Activated CD4-positive, alpha-beta T cell treated with anti-CD3 and anti-CD28 coated beads, Interleukin-2, amount 10 ng/mL, durations not matched to agents 7 days and 5 days (primary cell): ENCODE data around the gene DEGS2. TPM values are rescaled to one million over a fixed set of nuclear protein-coding genes. Genes with fewer than 3 reads are reported as not detected.
"Not testable (repeated sequence)": the region's sequence is repeated elsewhere in the genome, so short reads cannot be mapped to it uniquely, and the experiment has no call there.

ENCODE experiments used
- CTCF ChIA-PET: fragments of 350-600 bp; sonication (Branson Sonifier 250); formaldehyde crosslinking; loops from one replicate; lab custom pipeline; 2021; ENCODE audit warnings: antibody characterized with exemption; lab: Charles Lee
- POLR2A ChIA-PET: fragments of 350-600 bp; sonication (Branson Sonifier 250); formaldehyde crosslinking; loops from one replicate; lab custom pipeline; 2021; ENCODE audit warnings: antibody characterized with exemption; lab: Charles Lee
- DNase-seq: peaks from one replicate; pipeline ENCODE4 v3.0.0-alpha.2; 2020
- H3K27ac Mint-ChIP-seq: one replicate; pipeline ENCODE4 v1.8.0; 2021; ENCODE audit warnings: mild to moderate bottlenecking, moderate library complexity, mixed read lengths
- H3K27me3 Mint-ChIP-seq: one replicate; pipeline ENCODE4 v1.8.0; 2021; ENCODE audit warnings: mixed read lengths
- H3K36me3 Mint-ChIP-seq: one replicate; pipeline ENCODE4 v1.8.0; 2021; ENCODE audit warnings: low read depth, mixed read lengths
- H3K4me1 Mint-ChIP-seq: one replicate; pipeline ENCODE4 v1.8.0; 2021; ENCODE audit warnings: mixed read lengths
- H3K4me3 Mint-ChIP-seq: one replicate; pipeline ENCODE4 v1.8.0; 2021; ENCODE audit warnings: mild to moderate bottlenecking, moderate library complexity, mixed read lengths
- H3K9me3 Mint-ChIP-seq: one replicate; pipeline ENCODE4 v1.8.0; 2021; ENCODE audit warnings: mixed read lengths
- total RNA-seq, 2 experiments: library from RNA; stranded (reverse); gene quantifications; one replicate each; pipeline ENCODE4 v1.2.3, GENCODE V29; 2021

Gene DEGS2
- total RNA-seq, 2 experiments from 2014 or later = 0.15 to 0.23 TPM

DNA sequence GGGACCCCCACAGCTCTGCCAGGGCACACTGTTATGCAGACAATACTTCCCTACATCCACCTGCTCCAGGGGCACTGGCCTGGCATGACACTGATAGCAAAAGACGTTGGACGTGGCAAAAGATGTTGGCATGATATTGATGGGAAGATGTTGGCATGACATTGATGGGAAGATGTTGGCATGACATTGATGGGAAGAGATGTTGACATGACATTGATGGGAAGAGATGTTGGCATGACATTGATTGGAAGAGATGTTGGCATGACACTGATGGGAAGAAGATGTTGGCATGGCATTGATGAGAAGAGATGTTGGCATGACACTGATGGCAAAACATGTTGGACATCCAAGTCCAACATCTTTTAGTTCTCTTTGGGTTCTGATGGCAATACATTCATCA is 11.4 kb upstream of the DEGS2 start:
- no peak overlapping the region for H3K4me3 Mint-ChIP-seq

GRCh38 chr14:100168506-100168905 is 9.1 kb upstream of the DEGS2 start:
- ChIA-PET POLR2A (no interaction called here), CTCF (no interaction called here)
- H3K4me3 Mint-ChIP-seq = no peak overlapping the region
- no peaks in the 10 kb centered on the region for H3K36me3 Mint-ChIP-seq
- peaks cover 21% of the 10 kb centered on the region for H3K27me3 Mint-ChIP-seq
- H3K4me1 Mint-ChIP-seq = peaks cover 9% of the 10 kb centered on the region
- no peak for DNase-seq
- H3K27ac Mint-ChIP-seq = no peak overlapping the region
- H3K9me3 Mint-ChIP-seq = no peaks in the 10 kb centered on the region

More for the DNA sequence above, 11.4 kb upstream of the DEGS2 start:
- POLR2A ChIA-PET = no interaction called here
- Mint-ChIP-seq H3K36me3 (no peaks in the 10 kb centered on the region), H3K27ac (no peak overlapping the region), H3K9me3 (no peaks in the 10 kb centered on the region), H3K27me3 (peaks cover 17% of the 10 kb centered on the region), H3K4me1 (peaks cover 9% of the 10 kb centered on the region)
- no peak for DNase-seq
- CTCF ChIA-PET = no interaction called here

- CTCF ChIA-PET = interaction anchor here (1.3 to 2.0 kb wide), 2 partner anchors 10 to 27 kb away, joined by 3 to 6 read pairs; no protein-coding TSS in a partner anchor
- POLR2A ChIA-PET = no interaction called here
- H3K27ac Mint-ChIP-seq = no peak overlapping the region
- H3K4me3 Mint-ChIP-seq = no peak overlapping the region
- no peaks in the 10 kb centered on the region for H3K36me3 Mint-ChIP-seq
- no peak for DNase-seq
- peaks cover 19% of the 10 kb centered on the region for H3K27me3 Mint-ChIP-seq
- no peaks in the 10 kb centered on the region for H3K9me3 Mint-ChIP-seq
- peaks cover 9% of the 10 kb centered on the region for H3K4me1 Mint-ChIP-seq
Measured at GRCh38 chr14:100165831-100166440, 6.5 kb upstream of the DEGS2 start.

GRCh38 chr14:100165376-100165775 is 5.9 kb upstream of the DEGS2 start:
- H3K9me3 Mint-ChIP-seq = no peaks in the 10 kb centered on the region
- POLR2A ChIA-PET = no interaction called here
- no peak overlapping the region for H3K27ac Mint-ChIP-seq
- DNase-seq = no peak
- peaks cover 21% of the 10 kb centered on the region for H3K27me3 Mint-ChIP-seq
- H3K36me3 Mint-ChIP-seq = no peaks in the 10 kb centered on the region
- H3K4me1 Mint-ChIP-seq = peaks cover 9% of the 10 kb centered on the region
- no peak overlapping the region for H3K4me3 Mint-ChIP-seq
- CTCF ChIA-PET = interaction anchor here (0.6 to 2.0 kb wide), 4 partner anchors 10 to 131 kb away, joined by 3 to 7 read pairs (median 5); no protein-coding TSS in a partner anchor

GRCh38 chr14:100160534-100160916 is 1.1 kb upstream of the DEGS2 start:
- CTCF ChIA-PET = interaction anchor here (3.4 kb wide), 1 partner anchor 33 kb away, joined by 16 read pairs; no protein-coding TSS in a partner anchor
- POLR2A ChIA-PET = no interaction called here
- H3K9me3 Mint-ChIP-seq = no peaks in the 10 kb centered on the region
- no peaks in the 10 kb centered on the region for H3K36me3 Mint-ChIP-seq
- H3K27me3 Mint-ChIP-seq = peaks cover 42% of the 10 kb centered on the region
- H3K4me1 Mint-ChIP-seq = peaks cover 4% of the 10 kb centered on the region
- H3K4me3 Mint-ChIP-seq = peak overlapping the region; percentile 31
- DNase-seq = no peak
- no peak overlapping the region for H3K27ac Mint-ChIP-seq

GRCh38 chr14:100159865-100160533 is 554 bp upstream of the DEGS2 start:
- POLR2A ChIA-PET = no interaction called here
- Mint-ChIP-seq H3K27ac (no peak overlapping the region), H3K27me3 (peaks cover 44% of the 10 kb centered on the region), H3K4me1 (peaks cover 4% of the 10 kb centered on the region), H3K9me3 (peaks cover 4% of the 10 kb centered on the region), H3K4me3 (peak overlapping the region; percentile 31), H3K36me3 (peaks cover 3% of the 10 kb centered on the region)
- no peak for DNase-seq
- CTCF ChIA-PET = interaction anchor here (3.4 kb wide), 1 partner anchor 33 kb away, joined by 16 read pairs; no protein-coding TSS in a partner anchor

DNA sequence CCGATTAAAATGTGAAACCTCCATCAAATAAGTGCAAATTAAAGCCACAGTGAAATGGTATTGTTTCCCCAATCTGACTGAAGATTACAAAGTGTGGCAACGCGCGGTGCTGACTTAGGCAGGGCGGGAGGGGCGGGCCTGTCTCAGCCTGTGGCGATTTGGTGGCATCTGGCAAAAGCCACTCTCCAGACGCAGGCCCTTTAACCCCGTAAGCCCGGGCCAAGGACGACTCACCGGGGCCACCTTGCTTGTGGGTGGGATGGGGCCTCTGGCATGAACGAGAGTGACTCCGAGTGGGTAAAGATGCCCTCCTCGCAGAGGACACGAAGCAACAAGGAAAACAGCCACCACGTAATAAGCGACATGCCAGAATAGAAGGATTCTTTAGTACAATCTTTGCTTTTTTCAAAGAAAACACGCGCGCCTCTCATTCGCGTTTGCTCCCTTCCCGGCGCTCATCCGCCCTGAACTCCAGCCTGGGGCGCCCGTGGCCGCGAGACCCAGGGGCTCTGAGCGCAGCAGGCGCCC is 815 bp downstream of the DEGS2 start:
- DNase-seq = no peak
- H3K36me3 Mint-ChIP-seq = peaks cover 6% of the 10 kb centered on the region
- no peak overlapping the region for H3K27ac Mint-ChIP-seq
- H3K27me3 Mint-ChIP-seq = peaks cover 43% of the 10 kb centered on the region
- H3K9me3 Mint-ChIP-seq = peaks cover 7% of the 10 kb centered on the region
- CTCF ChIA-PET = interaction anchor here (1.0 kb wide), 1 partner anchor 119 kb away, joined by 3 read pairs; no protein-coding TSS in a partner anchor
- POLR2A ChIA-PET = no interaction called here
- H3K4me1 Mint-ChIP-seq = peaks cover 4% of the 10 kb centered on the region
- H3K4me3 Mint-ChIP-seq = peak overlapping the region; percentile 19

- H3K9me3 Mint-ChIP-seq, H3K36me3 Mint-ChIP-seq, DNase-seq, H3K4me1 Mint-ChIP-seq, H3K27ac Mint-ChIP-seq, H3K4me3 Mint-ChIP-seq, POLR2A ChIA-PET: not testable (repeated sequence)
- peaks cover 43% of the 10 kb centered on the region for H3K27me3 Mint-ChIP-seq
- CTCF ChIA-PET = interaction anchor here (1.0 to 1.3 kb wide), 2 partner anchors 118 to 211 kb away, joined by 3 read pairs; no protein-coding TSS in a partner anchor
Measured at GRCh38 chr14:100157548-100158232, 1.8 kb downstream of the DEGS2 start.

- peaks cover 7% of the 10 kb centered on the region for H3K9me3 Mint-ChIP-seq
- CTCF ChIA-PET = interaction anchor here (0.6 to 3.0 kb wide), 5 partner anchors 14 to 210 kb away, joined by 3 to 16 read pairs (median 8); no protein-coding TSS in a partner anchor
- POLR2A ChIA-PET = no interaction called here
- H3K4me3 Mint-ChIP-seq = no peak overlapping the region
- peaks cover 6% of the 10 kb centered on the region for H3K36me3 Mint-ChIP-seq
- no peak for DNase-seq
- peaks cover 43% of the 10 kb centered on the region for H3K27me3 Mint-ChIP-seq
- H3K27ac Mint-ChIP-seq = no peak overlapping the region
- H3K4me1 Mint-ChIP-seq = peaks cover 4% of the 10 kb centered on the region
Measured at GRCh38 chr14:100156776-100157175, 2.7 kb downstream of the DEGS2 start.

DNA sequence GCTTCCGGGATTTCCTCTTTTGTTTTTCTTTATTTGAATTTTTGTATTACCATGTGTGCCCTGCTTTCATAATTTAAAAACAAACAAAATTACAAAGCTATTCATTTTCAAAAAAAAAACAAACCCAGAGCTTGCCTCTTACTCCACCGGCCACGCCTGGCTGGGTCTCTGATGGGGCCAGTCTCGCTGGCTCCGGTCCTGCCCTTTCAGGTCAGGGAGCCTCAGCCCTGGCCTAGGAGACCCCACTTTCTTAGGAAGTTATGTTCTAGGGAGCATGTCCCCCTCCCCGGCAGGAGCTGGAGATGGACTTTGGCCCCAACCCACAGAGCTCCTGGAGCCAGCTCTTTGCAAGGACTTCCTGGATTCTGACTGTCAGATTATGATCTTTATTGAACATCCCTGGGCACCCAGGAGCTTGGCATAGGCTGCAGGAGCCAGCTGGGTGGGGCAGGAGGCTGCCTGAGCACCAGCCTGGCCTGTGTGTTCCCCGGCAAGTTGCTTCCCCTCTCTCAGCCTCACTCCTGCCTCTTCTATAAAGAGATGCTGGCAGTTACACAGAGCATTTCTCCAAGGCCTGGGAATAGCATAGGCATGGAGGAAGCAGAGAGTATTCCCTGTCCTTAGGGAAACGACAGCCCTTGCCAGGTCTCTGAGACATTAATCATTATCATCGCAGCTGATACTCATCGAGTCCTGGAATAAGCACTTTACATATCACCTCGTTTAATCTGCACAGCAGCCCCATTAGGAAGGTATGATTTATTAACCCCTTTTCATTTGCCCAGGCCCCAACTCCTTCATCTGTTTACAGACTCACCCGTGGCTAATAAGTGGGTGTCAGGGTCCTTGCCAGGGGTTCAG is 3.5 kb downstream of the DEGS2 start:
- no peak overlapping the region for H3K27ac Mint-ChIP-seq

GRCh38 chr14:100155049-100155621 is 4.3 kb downstream of the DEGS2 start:
- H3K4me3 Mint-ChIP-seq = no peak overlapping the region
- DNase-seq = no peak
- peaks cover 6% of the 10 kb centered on the region for H3K36me3 Mint-ChIP-seq
- H3K27ac Mint-ChIP-seq = peak overlapping the region; percentile 46
- peaks cover 30% of the 10 kb centered on the region for H3K27me3 Mint-ChIP-seq
- ChIA-PET POLR2A (interaction anchor here (0.5 kb wide), 1 partner anchor 35 kb away, joined by 3 read pairs; no protein-coding TSS in a partner anchor), CTCF (interaction anchor here (0.6 to 3.0 kb wide), 14 partner anchors 10 to 173 kb away, joined by 3 to 16 read pairs (median 4); no protein-coding TSS in a partner anchor)
- H3K4me1 Mint-ChIP-seq = peaks cover 3% of the 10 kb centered on the region
- H3K9me3 Mint-ChIP-seq = peaks cover 7% of the 10 kb centered on the region

More for the DNA sequence above, 3.5 kb downstream of the DEGS2 start:
- Mint-ChIP-seq H3K4me1 (peaks cover 4% of the 10 kb centered on the region), H3K36me3 (peaks cover 6% of the 10 kb centered on the region), H3K9me3 (peaks cover 7% of the 10 kb centered on the region), H3K4me3 (no peak overlapping the region), H3K27me3 (peaks cover 37% of the 10 kb centered on the region)
- ChIA-PET POLR2A (interaction anchor here (0.5 kb wide), 1 partner anchor 34 kb away, joined by 3 read pairs; no protein-coding TSS in a partner anchor), CTCF (interaction anchor here (0.6 to 3.0 kb wide), 13 partner anchors 9 to 174 kb away, joined by 3 to 16 read pairs (median 4); no protein-coding TSS in a partner anchor)
- DNase-seq = no peak
